Bronchial epithelial cell (primary cell): ENCODE results near the gene NFIA. TPM values are rescaled to one million over a fixed set of nuclear protein-coding genes. Genes with fewer than 3 reads are reported as not detected.

Experiments used
- DNase-seq: peaks from one replicate; pipeline ENCODE4 v3.0.0-alpha.2; 2010; ENCODE audit warnings: low read depth
- FAIRE-seq: peaks from 2 replicates; lab custom pipeline; 2011; peaks lifted over from hg19 to GRCh38; lab: Jason Lieb, UNC
- H3K27me3 ChIP-seq: 2 replicates; pipeline ENCODE4 v1.5.1; 2011; ENCODE audit warnings: low read length; ENCODE audit not compliant: control insufficient read depth, insufficient read depth
- H3K36me3 ChIP-seq: 2 replicates; pipeline ENCODE4 v1.5.1; 2011; ENCODE audit warnings: low read length; ENCODE audit not compliant: control insufficient read depth, insufficient read depth
- H3K4me3 ChIP-seq: 2 replicates; pipeline ENCODE4 v1.5.1; 2011; ENCODE audit warnings: mild to moderate bottlenecking, low read depth, low read length, control low read depth
- total RNA-seq: library from RNA; depleted of rRNA; stranded (reverse); fragments of >200 nt; gene quantifications from 2 replicates; pipeline ENCODE4 v1.2.1, GENCODE V29; 2014
- TF ChIP-seq, protein P1 (sequence below): IDR thresholded peaks from 2 replicates; pipeline ENCODE4 v1.5.1; 2011; ENCODE audit warnings: mild to moderate bottlenecking, moderate library complexity, low read length, control low read depth, inconsistent platforms; ENCODE audit not compliant: insufficient read depth, severe bottlenecking

Gene NFIA
- total RNA-seq, 1 donor from 2014 or later, result 7.4 TPM

DNA sequence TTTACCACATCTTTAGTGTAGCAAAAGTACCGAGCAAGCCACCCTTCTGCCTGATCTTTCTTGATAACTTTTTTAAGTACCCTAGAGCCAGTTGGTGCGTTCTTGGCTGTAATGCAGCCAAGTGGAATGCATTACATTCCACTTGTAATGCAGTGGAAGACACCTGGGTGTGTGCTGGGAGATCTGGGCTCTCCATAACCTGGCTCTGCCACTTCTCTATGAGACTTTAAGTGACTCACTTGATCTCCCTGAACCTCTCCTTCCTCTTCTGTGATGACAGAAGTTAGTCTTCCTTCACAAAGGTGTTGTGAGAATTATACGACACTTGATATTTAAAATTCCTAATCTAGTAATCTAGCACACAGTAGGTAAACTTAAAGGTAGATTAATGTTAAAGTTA lies 35.3 kb upstream of the NFIA start:
- Histone ChIP-seq H3K4me3 (no peak overlapping the region), H3K27me3 (no peaks in the 10 kb centered on the region), H3K36me3 (no peaks in the 10 kb centered on the region)
- FAIRE-seq, result no peak
- no peak for DNase-seq
- TF ChIP-seq, protein P1, sequence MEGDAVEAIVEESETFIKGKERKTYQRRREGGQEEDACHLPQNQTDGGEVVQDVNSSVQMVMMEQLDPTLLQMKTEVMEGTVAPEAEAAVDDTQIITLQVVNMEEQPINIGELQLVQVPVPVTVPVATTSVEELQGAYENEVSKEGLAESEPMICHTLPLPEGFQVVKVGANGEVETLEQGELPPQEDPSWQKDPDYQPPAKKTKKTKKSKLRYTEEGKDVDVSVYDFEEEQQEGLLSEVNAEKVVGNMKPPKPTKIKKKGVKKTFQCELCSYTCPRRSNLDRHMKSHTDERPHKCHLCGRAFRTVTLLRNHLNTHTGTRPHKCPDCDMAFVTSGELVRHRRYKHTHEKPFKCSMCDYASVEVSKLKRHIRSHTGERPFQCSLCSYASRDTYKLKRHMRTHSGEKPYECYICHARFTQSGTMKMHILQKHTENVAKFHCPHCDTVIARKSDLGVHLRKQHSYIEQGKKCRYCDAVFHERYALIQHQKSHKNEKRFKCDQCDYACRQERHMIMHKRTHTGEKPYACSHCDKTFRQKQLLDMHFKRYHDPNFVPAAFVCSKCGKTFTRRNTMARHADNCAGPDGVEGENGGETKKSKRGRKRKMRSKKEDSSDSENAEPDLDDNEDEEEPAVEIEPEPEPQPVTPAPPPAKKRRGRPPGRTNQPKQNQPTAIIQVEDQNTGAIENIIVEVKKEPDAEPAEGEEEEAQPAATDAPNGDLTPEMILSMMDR, result no peak

DNA sequence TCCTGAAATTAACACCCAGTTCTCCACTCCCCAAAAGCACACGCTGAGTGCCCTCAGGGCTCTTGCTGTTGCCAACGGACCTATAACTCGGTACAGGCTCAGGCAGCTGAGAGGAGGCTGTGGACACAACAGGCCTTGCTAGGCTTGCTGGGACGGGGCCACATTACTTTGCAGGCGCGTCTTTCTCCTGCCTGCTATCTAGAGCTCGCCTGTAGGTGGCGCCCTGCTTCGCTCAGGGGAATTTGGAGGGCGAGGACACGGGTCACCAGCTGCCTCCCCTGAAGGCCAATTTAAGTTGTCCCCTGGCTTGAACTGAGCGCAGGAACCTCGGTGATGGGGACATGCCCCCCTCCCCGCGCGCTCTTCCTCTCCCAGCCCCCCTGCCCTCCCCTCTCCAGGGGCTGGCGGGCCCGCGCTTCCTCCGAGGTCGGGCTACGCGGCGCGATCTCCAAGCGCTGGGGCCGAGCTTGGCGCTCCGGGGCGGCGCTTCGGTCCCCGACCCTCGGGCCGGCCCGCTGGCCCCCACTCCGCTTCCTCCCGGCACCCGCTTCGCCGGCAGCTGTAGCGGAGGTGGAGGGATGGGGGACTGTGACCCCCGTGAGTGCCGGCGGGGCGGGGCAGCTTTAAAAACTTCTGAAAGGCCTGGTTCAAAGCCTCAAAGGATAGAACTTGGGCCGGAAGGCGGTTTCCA lies 32.4 kb upstream of the NFIA start:
- FAIRE-seq, result no peak
- TF ChIP-seq, protein P1, result peak; percentile 95
- peak overlapping the region; percentile 78 for H3K4me3 ChIP-seq
- no peaks in the 10 kb centered on the region for H3K27me3 ChIP-seq
- DNase-seq, result peak; percentile 71
- no peaks in the 10 kb centered on the region for H3K36me3 ChIP-seq

DNA sequence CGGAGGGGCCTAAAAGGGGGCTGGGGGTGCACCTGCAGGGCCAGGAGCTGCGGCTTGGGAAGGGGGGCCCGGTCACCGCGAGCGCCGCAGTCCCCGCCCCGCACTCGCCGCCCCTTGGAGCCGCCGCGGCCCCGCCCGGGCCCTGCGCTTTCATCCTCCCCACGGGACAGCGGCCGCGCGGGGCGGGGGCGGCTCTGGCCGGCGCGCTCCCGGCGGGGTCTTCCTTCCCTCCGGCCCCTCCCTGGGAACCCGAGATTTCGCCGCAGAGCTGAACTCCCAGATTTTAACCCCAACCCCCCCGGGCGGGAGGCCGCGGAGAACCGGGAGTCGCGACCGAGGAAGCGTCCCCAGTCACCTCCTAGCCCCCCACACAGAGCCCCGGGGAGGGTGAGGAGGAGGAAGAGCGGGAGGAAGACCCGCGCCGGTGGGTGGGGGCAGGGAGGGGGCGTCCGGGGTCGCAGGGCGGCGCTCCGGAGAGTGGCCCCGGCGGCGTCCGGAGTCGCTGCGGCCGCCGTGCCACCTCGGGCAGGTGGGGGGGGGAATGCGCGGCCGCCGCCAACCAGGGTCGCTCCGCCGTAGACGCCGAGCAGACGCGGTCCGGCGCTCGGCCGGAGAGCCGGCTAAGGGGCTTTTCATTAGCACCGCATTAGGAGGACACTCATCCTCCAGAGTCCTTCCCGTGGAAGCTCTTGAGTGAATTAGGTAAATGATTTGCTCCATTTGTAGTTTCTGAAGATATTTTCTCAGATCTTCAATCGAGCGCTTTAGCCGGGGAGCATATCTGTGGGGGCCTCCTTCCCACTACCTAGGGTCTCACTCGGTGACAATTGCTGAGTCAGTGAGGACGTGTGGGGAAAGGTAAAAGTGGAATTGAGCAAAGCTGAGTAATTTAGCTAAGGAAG lies 31.6 kb upstream of the NFIA start:
- Histone ChIP-seq H3K4me3 (peak overlapping the region; percentile 78), H3K27me3 (no peaks in the 10 kb centered on the region), H3K36me3 (no peaks in the 10 kb centered on the region)
- no peak for FAIRE-seq
- TF ChIP-seq, protein P1, result no peak
- no peak for DNase-seq

DNA sequence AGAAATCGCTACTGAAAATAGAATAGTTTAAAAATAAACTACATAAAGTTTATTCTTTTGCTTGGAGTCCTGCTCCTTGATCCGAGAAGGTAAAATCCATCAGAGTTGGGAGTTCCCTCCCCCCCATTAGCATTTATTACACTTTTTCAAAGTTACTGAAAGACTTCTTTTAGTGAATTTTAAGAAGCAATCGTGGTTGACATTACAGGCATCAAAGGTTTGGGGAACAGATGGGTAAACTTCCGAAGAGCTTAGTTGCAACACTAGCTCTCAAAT lies 31.0 kb upstream of the NFIA start:
- no peak for FAIRE-seq
- H3K4me3 ChIP-seq, result peak overlapping the region; percentile 78
- no peak for DNase-seq
- H3K36me3 ChIP-seq, result no peaks in the 10 kb centered on the region
- TF ChIP-seq, protein P1, result no peak
- no peaks in the 10 kb centered on the region for H3K27me3 ChIP-seq

DNA sequence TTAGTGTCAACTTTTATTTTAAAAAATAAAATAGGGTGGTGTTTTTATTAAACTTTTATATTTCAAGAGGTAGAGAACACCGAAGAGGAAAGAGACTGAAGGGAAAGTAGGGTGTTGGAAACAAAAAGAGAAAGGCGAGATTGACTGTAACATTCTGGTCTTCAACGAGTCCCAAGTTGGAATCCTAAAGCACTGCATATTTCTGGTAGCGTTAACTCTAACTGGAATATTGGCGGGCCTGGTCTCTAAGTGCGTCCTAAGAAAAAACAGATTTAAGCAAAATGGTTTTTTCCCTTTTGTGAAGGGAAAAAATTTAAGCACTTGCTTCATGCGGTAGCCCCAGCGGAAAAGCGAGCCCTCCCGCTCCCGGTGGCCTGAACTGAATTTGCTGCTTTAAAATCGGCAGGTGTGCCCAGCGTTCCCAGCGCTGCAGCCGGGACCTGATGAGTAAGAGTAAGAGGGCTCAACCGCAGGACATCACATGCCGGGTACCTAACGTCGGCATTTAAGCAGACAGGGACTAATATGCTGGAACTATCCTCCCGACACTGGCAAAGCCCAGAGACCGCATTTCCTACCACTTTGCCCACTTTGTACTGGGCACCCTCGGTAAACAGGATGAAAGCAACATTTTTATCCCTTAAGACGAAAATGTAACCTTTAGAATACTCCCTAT lies 30.5 kb upstream of the NFIA start:
- peak; percentile 49 for DNase-seq
- no peak for FAIRE-seq
- peak overlapping the region; percentile 7 for H3K4me3 ChIP-seq
- H3K36me3 ChIP-seq, result no peaks in the 10 kb centered on the region
- TF ChIP-seq, protein P1, result no peak
- no peaks in the 10 kb centered on the region for H3K27me3 ChIP-seq
